ENCODE data around the gene IL4. TPM values are rescaled to one million over a fixed set of nuclear protein-coding genes. Genes with fewer than 3 reads are reported as not detected.

Gene IL4
- total and polyA plus RNA-seq, 9 of the 15 experiments (the other 6 are each of a cell fraction or from before 2014, with no cell fraction given), result 0.22 to 0.62 TPM; not detected in 7

GRCh38 chr5:132668706-132669454, 4.9 kb upstream of the IL4 start:
- Histone ChIP-seq H3K27me3 (ENCODE audit: control insufficient read depth in 2 of 2, insufficient read depth in 2 of 2, low read length in 2 of 2) (no peaks in the 10 kb centered on the region), H3K9me1 (ENCODE audit: control insufficient read depth, insufficient read depth, low read length) (no peaks in the 10 kb centered on the region), H3K4me3 (no peak overlapping the region), H3K27ac (ENCODE audit: extremely low read depth, low read depth, low read length) (no peak overlapping the region), H3K9ac (ENCODE audit: insufficient read depth in 1 of 2, low read depth in 2 of 2, low read length in 2 of 2) (peak overlapping the region in 1 of 2 experiments; percentile 22; a peak in 1 of 4 replicates), H3K4me2 (ENCODE audit: insufficient read depth, low read length) (no peak overlapping the region), H3K36me3 (ENCODE audit: control insufficient read depth, insufficient read depth, low read length) (no peaks in the 10 kb centered on the region), H4K20me1 (replicated peaks; ENCODE audit: control insufficient read depth, insufficient read depth, low read length) (no peaks in the 10 kb centered on the region), H3K79me2 (ENCODE audit: control insufficient read depth, insufficient read depth, low read length) (no peaks in the 10 kb centered on the region), H2AFZ (ENCODE audit: low read depth, low read length) (no peak overlapping the region), H3K9me3 (replicated peaks; ENCODE audit: control insufficient read depth, insufficient read depth, low read depth, low read length) (no peaks in the 10 kb centered on the region), H3K4me1 (replicated peaks in 1 of 2; ENCODE audit: control insufficient read depth in 2 of 2, insufficient read depth in 2 of 2, low read length in 2 of 2) (peaks cover 51 to 56% of the 10 kb centered on the region in 2 experiments)
- in situ Hi-C loops (cut with MboI) (no loop called here), intact Hi-C loops (cut with micrococcal nuclease) (no loop called here)
- ChIA-PET POLR2A (interaction anchor here (1.0 kb wide), 3 partner anchors 10 to 384 kb away, joined by 3 to 4 read pairs (median 3); partner anchors contain the start of gene HSPA4), CTCF (ENCODE audit: low intra/inter-chr PET ratio) (no interaction called here)
- ATAC-seq (no peak), FAIRE-seq (no peak), DNase-seq (ENCODE audit: extremely low read depth in 1 of 4, low spot score in 3 of 4) (no peak)
- BruUV-seq (replicated peaks), result no TSS peak
- 78% methylated on average over 12 of the region's 14 CpGs for WGBS (ENCODE audit: insufficient coverage, low coverage, missing lambda C conversion rate)
- TF ChIP-seq TEAD2 (tag; IDR thresholded peaks at IDR 0.05), result no peak
- peak; percentile 84 for TF ChIP-seq ADNP (tag; IDR thresholded peaks at IDR 0.05)
- no peak for TF ChIP-seq NFE2L1 (tag; IDR thresholded peaks at IDR 0.05; ENCODE audit: borderline replicate concordance, low read depth)
- peak; percentile 56; the same call in 1 of the 2 replicates for TF ChIP-seq ZNF24 (IDR thresholded peaks at IDR 0.05)
- TF ChIP-seq CBX5 (IDR thresholded peaks at IDR 0.05; ENCODE audit: borderline replicate concordance, low read depth), result no peak
- TF ChIP-seq ZFP1 (CRISPR knock-in tag; IDR thresholded peaks at IDR 0.05), result no peak
- no peak for TF ChIP-seq ZBED1 (IDR thresholded peaks at IDR 0.05)
- TF ChIP-seq PTBP1 (IDR thresholded peaks at IDR 0.05; ENCODE audit: low read depth, low read length), result no peak
- TF ChIP-seq, protein P1, sequence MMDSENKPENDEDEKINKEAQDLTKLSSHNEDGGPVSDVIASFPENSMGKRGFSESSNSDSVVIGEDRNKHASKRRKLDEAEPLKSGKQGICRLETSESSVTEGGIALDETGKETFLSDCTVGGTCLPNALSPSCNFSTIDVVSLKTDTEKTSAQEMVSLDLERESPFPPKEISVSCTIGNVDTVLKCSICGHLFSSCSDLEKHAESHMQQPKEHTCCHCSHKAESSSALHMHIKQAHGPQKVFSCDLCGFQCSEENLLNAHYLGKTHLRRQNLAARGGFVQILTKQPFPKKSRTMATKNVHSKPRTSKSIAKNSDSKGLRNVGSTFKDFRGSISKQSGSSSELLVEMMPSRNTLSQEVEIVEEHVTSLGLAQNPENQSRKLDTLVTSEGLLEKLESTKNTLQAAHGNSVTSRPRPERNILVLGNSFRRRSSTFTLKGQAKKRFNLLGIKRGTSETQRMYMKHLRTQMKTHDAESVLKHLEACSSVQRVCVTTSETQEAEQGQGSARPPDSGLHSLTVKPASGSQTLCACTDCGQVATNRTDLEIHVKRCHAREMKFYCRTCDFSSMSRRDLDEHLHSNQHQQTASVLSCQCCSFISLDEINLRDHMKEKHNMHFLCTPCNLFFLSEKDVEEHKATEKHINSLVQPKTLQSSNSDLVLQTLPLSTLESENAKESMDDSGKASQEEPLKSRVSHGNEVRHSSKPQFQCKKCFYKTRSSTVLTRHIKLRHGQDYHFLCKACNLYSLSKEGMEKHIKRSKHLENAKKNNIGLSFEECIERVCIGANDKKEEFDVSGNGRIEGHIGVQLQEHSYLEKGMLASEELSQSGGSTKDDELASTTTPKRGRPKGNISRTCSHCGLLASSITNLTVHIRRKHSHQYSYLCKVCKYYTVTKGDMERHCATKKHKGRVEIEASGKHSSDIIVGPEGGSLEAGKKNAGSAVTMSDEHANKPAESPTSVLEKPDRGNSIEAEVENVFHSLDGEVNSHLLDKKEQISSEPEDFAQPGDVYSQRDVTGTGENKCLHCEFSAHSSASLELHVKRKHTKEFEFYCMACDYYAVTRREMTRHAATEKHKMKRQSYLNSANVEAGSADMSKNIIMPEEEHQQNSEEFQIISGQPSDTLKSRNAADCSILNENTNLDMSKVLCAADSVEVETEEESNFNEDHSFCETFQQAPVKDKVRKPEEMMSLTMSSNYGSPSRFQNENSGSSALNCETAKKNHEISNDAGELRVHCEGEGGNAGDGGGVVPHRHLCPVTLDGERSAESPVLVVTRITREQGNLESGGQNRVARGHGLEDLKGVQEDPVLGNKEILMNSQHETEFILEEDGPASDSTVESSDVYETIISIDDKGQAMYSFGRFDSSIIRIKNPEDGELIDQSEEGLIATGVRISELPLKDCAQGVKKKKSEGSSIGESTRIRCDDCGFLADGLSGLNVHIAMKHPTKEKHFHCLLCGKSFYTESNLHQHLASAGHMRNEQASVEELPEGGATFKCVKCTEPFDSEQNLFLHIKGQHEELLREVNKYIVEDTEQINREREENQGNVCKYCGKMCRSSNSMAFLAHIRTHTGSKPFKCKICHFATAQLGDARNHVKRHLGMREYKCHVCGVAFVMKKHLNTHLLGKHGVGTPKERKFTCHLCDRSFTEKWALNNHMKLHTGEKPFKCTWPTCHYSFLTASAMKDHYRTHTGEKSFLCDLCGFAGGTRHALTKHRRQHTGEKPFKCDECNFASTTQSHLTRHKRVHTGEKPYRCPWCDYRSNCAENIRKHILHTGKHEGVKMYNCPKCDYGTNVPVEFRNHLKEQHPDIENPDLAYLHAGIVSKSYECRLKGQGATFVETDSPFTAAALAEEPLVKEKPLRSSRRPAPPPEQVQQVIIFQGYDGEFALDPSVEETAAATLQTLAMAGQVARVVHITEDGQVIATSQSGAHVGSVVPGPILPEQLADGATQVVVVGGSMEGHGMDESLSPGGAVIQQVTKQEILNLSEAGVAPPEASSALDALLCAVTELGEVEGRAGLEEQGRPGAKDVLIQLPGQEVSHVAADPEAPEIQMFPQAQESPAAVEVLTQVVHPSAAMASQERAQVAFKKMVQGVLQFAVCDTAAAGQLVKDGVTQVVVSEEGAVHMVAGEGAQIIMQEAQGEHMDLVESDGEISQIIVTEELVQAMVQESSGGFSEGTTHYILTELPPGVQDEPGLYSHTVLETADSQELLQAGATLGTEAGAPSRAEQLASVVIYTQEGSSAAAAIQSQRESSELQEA (IDR thresholded peaks at IDR 0.05; ENCODE audit: low read depth), result no peak
- no peak for TF ChIP-seq KAT7 (CRISPR knock-in tag; IDR thresholded peaks at IDR 0.05; ENCODE audit: borderline replicate concordance)
- TF ChIP-seq SAP30 (IDR thresholded peaks at IDR 0.05; ENCODE audit: borderline replicate concordance, insufficient read depth, low read depth, low read length, poor library complexity, severe bottlenecking), result no peak
- peak; percentile 55 to 83 for TF ChIP-seq KDM1A (IDR thresholded peaks at IDR 0.05)
- no peak for TF ChIP-seq HNRNPLL (IDR thresholded peaks at IDR 0.05; ENCODE audit: low read depth, low read length, poor library complexity, severe bottlenecking)
- TF ChIP-seq SMAD1 (IDR thresholded peaks at IDR 0.05; ENCODE audit: low read depth, low read length, partially characterized antibody), result no peak
- TF ChIP-seq GABPB1 (CRISPR knock-in tag; IDR thresholded peaks at IDR 0.05), result no peak
- no peak for TF ChIP-seq NFIX (CRISPR knock-in tag; IDR thresholded peaks at IDR 0.05; ENCODE audit: low read depth)

Data from K562 (cell line).